ENCODE data around the gene FAIM2.

Gene FAIM2

GRCh38 chr12:49828133-49829091 is 75.3 kb downstream of the FAIM2 start, which contains the start of gene NCKAP5L (continued):
- peak; percentile 81; the same call in 1 of the 2 replicates for TF ChIP-seq ZSCAN16 (tag by site-specific recombination; IDR thresholded peaks at IDR 0.05)
- TF ChIP-seq ZNF19 (tag by site-specific recombination; IDR thresholded peaks at IDR 0.05; ENCODE audit: low read depth) = no peak
- TF ChIP-seq ZBTB10 (tag by site-specific recombination; IDR thresholded peaks at IDR 0.05) = peak; percentile 90
- no peak for TF ChIP-seq ZNF777 (tag by site-specific recombination; IDR thresholded peaks at IDR 0.05; ENCODE audit: borderline replicate concordance)
- no peak for TF ChIP-seq ZNF146 (tag by site-specific recombination; IDR thresholded peaks at IDR 0.05)
- TF ChIP-seq ZNF610 (tag by site-specific recombination; IDR thresholded peaks at IDR 0.05; ENCODE audit: borderline replicate concordance) = peak; percentile 61; the same call in 1 of the 2 replicates
- no peak for TF ChIP-seq ZNF510 (tag by site-specific recombination; IDR thresholded peaks at IDR 0.05; ENCODE audit: insufficient replicate concordance)
- no peak for TF ChIP-seq ZNF560 (tag by site-specific recombination; IDR thresholded peaks at IDR 0.05; ENCODE audit: borderline replicate concordance)
- TF ChIP-seq SCRT2 (tag by site-specific recombination; IDR thresholded peaks at IDR 0.05) = peak; percentile 97
- no peak for TF ChIP-seq ZNF837 (tag by site-specific recombination; IDR thresholded peaks at IDR 0.05)
- peak; percentile 99 for TF ChIP-seq KLF10 (tag by site-specific recombination; IDR thresholded peaks at IDR 0.05)
- TF ChIP-seq TSHZ1 (tag by site-specific recombination; IDR thresholded peaks at IDR 0.05; ENCODE audit: borderline replicate concordance) = no peak
- peak; percentile 61 for TF ChIP-seq ZNF629 (tag by site-specific recombination; IDR thresholded peaks at IDR 0.05)
- no peak for TF ChIP-seq MEIS1 (CRISPR knock-in tag; IDR thresholded peaks at IDR 0.05; ENCODE audit: borderline replicate concordance)
- no peak for TF ChIP-seq ZNF654 (tag by site-specific recombination; IDR thresholded peaks at IDR 0.05; ENCODE audit: low read depth)
- TF ChIP-seq ZXDB (tag by site-specific recombination; IDR thresholded peaks at IDR 0.05) = peak; percentile 36; the same call in 1 of the 2 replicates
- TF ChIP-seq BCL11A (tag by site-specific recombination; IDR thresholded peaks at IDR 0.05; ENCODE audit: low read depth) = no peak
- TF ChIP-seq ZFP41 (tag by site-specific recombination; IDR thresholded peaks at IDR 0.05; ENCODE audit: borderline replicate concordance) = no peak
- no peak for TF ChIP-seq ZBTB44 (tag by site-specific recombination; IDR thresholded peaks at IDR 0.05)
- TF ChIP-seq ZNF792 (tag by site-specific recombination; IDR thresholded peaks at IDR 0.05) = no peak
- TF ChIP-seq ZNF621 (tag by site-specific recombination; IDR thresholded peaks at IDR 0.05) = no peak
- TF ChIP-seq ZFHX2 (tag by site-specific recombination; conservative IDR thresholded peaks at IDR 0.05) = peak; percentile 96
- peak; percentile 78; the same call in 1 of the 2 replicates for TF ChIP-seq ZNF600 (tag by site-specific recombination; IDR thresholded peaks at IDR 0.05)
- peak; percentile 91 for TF ChIP-seq PRDM10 (tag by site-specific recombination; IDR thresholded peaks at IDR 0.05)
- TF ChIP-seq ZNF747 (tag by site-specific recombination; IDR thresholded peaks at IDR 0.05) = no peak
- TF ChIP-seq BCL11B (tag by site-specific recombination; IDR thresholded peaks at IDR 0.05; ENCODE audit: low read depth) = no peak
- TF ChIP-seq HOXD13 (CRISPR knock-in tag; IDR thresholded peaks at IDR 0.05; ENCODE audit: borderline replicate concordance) = no peak
- no peak for TF ChIP-seq ZNF37A (tag by site-specific recombination; IDR thresholded peaks at IDR 0.05)

All from HEK293 (cell line).